Measurements from ENCODE around the gene NFIX.

NFIX gene

DNA sequence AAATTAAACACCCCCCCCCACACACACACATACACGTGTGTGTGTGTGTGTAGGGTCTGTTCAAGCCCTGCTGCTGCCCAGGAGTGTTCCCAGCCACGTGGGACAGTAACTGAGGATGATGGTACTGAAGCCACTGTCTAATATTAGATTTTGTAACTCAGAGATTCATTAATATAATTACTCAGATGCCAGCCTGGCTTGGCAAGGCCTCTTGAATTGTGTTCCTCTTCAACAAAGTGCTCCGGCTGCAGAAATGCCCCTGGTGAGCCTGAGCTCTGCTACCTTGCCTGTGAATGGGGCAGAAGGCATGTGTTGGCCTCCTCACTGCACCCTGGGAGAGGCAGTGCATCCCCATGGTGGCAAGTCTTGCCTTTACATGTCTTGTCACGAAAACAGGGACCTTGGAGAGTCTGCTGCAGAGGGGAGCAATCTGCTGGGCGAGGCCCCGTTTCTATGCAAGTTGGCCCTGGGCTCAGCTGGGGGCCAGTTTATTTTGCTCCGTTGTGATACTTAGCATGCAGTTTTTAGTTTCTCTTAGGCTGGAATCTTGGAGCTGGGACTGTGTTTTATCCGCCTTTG, 44.0 kb downstream of the NFIX start:
- DNase-seq: no peak

DNA sequence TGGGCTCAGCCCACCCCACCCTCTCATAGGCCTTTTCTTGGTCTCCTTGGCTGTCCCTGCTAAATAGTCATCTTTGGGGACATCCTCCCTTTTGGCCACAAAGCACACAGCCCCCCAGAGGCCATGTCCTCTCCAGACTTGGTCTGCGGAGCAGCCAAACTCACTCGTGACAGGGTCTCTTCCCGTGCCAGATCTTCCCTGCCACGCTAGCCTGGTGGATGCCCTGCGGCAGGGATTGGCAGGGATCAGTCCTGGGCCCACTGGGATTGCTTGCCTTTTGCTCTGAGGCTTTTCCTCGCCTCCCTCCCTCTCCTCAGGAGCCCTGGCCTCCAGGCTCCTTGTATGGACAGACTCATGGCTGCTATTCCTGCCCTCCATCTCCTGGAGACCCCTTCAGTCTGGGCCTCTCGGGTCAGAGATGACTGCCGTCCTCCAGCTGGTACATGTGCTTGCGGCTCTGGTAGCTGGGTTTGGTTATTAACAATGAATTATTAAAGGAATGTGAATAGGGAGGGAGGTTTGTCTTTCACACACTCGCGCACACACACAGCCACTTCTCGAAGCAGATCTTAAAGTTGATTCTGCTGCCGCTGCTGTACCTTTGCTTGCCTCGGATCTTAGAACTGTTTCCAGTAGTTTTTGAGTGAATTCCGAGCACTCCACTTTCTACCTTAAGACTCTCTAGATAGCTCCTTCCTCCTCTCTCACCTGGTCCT, 45.1 kb downstream of the NFIX start:
- no peak for DNase-seq

DNA sequence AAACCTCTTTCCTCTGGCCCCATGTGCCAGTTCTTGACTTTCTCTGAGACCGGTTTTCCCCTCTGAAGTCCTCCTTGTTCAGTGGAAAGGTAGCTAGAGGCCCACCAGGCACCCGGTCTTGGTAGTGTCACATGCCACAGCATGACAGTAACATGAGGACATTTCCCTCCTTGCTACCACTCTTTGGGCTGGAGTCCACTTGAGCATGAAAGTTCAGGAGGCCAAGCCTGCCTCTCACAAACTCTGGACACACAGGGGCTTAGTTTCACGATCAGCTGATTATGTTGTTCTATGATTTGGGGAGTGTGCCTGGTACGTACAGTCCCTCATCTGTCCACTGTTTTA, 45.6 kb downstream of the NFIX start:
- DNase-seq: no peak

DNA sequence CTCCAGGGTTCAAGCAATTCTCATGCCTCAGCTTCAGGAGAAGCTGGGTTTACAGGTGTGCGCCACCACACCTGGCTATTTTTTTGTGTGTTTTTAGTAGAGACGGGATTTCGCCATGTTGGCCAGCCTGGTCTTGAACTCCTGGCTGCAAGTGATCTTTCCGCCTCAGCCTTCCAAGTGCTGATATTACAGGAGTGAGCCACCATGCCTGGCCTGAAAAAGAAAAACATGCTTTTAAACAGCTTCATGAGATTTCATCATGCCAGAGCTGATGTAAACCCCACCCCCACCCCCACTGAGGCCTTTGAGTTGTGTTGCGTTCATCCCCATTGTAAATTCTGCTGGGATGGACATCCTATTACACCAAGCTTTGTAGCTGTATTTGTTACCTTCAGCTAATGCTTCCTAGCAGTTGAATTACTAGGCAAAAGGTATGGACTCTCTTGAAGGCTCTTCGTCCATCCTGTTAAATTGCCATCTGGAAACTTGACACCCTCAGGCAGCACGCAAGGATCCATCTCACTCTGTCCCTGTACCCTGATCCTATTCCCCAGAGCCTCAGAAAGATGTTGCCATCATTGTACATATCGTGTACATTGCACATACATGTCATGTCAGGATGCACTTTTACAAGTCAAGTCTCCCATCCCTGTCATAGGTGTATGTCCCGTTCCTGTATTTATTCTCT, 47.3 kb downstream of the NFIX start:
- no peak for DNase-seq

DNA sequence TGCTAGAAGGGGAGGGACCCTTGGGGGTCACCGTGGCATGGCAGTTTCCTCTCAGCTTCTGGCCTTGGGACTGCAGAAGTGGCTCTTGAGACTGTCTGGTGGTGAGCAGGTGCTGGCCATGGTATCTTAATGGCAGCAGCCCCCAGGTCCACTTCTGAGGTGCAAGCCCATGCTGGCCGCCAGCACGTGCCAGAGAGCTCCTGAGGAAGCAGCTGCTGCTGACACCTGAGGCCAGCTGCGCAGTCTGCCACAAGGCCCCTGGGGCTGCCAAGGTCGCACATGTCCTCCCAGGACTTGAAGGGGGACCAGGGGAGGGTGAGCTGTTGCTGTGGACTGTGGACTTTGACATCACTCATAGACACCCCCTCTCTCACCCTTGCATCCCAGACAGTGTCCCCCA, 48.0 kb downstream of the NFIX start:
- no peak for DNase-seq

DNA sequence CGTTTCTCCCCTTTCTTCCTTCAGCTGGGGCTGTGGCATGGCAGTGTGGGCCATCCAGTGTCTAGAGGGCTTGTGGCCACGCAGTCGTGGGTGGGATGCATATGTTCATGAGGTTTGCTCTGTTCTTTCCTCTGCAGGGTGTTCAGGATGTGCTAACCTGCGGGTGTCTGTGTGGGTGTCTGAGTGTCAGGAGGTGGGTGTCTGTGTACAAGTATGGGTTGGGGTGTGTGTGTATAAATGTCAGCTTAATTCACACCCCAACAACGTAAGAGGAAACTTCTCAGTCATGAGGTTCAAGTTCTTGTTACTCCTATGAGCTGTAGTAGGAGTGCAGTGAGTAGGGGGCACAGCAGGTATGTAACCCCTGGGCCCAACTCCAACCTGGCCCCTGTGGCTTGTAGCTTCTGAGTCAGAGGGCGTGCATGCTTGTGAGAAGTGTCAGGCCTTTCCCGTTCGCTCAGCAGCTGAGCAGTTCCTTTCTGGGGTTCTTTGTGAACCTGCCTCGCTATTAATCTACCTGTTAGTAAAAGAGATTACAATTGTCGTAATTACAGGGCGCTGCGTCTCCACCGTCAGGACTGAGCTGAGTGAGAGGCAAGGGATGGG, 49.1 kb downstream of the NFIX start:
- no peak for DNase-seq

DNA sequence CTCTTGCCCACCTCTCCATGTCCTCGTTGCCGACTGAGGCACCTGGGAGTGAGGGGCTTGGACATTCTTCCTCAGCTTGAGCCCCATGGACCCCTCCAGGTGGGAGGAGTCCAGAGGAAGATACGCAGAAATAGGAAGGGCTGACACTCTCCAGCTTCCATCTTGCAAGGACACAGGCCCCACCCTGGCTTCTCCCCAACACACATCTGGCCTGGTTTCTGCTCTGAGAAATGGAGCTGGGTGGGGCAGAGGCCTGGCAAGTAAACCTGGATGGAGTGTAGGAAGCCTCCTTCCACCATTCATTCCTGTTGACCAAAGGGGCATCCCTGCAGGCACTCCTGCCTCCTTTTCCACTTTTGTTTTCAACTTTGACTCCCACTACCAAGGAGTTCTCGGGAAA, 50.5 kb downstream of the NFIX start:
- no peak for DNase-seq

DNA sequence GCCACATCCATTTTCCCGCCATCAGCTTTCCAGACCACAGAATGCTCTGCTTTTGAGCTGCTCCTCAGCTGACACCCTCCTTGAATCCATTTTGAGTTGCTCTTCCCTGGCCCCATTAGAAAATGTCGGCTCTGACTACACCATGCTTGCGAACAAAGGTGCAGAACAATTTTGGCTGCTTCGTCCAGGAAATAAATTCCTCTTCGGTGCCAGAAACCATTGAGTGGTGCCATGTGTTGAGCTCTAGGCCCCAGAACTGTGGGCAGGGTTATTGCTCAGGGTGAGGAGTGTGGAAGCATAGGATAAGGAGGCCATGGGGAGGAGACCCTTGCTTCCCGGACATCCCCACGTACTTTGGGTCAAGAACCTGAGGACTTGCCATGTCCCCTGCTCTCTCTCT, 52.1 kb downstream of the NFIX start:
- no peak for DNase-seq

DNA sequence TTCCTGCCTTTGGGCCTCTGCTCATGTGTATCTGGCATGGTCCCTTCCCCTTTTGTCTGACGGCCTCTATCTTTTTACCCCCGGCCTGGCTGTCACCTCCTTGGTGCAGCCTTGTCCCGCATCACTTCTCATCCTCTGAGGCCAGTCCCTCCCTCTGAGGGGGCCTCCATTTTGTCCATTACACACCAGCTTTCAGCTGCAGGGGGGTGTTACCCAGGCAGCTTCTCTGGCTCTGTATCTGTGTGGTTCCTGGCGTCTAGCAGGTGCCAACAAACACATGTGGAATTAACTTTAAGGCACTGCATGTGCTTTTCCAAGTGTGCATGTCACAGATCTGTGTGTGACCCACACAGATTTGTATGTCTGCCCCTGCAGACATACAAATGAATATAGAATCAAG, 55.0 kb downstream of the NFIX start:
- DNase-seq: no peak

DNA sequence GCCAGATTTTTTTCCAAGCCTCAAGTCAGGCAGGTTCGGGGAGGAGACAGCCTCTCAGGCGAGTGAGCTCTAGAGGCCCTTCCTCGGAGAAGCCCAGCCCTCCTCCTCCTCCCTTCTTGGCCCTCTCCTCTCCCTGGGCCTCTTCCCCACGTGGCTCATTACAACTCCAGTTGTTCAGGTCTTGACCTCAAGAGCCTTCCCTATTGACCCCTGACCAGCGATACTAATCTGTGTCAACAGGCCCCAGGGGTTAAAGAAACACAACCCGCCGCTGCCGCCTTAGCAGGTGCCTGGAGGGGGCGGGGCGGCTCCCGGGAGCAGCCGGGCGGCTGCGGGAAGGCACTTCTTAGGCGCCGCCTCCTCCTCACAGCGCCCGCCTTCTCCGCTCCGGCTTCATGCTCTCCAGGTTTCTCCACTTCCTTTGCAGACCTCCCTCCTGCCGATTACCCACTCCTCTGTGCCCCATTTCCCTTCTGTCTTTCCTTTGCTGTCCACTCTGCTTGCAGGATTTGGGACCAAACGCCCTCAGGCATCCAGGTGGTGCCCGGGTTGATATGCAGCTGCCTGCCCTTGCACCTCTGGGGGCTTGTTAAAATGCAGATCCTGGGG, 56.4 kb downstream of the NFIX start:
- peak; percentile 63 for DNase-seq

DNA sequence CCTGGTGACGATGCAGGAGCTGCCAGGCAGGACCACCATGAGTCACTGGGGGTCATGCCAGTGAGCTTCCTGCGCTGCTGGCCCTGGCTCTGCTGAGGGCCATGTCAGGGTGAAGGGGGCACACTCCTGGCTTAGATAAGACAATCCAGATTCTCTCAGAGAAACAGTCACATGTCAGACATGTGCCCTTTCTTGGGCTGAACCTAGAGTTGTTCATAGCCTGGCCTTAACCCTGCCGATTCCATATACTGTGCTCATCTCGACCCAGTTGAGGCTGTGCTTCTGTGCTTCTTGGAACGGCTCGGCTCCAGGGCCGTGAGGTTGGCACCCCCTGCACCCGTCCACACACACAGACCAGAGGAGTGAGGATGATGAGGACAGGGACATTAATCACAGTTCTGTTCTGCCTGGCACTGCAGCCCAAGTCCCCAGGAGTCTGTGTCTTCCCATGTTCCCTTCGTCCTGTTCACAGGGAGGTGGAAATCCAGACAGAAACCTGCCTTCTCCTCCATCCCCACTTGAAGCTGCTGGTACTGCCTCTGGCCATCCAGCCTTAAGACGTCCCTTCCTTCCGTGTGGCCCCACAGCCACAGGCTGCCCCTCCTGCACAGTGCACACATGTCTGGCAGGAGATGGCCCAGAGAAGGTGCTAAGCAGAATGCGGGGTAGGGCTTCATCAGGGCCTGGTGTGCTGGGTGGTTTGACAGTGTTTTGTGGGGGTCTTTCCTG, 57.3 kb downstream of the NFIX start:
- no peak for DNase-seq

DNA sequence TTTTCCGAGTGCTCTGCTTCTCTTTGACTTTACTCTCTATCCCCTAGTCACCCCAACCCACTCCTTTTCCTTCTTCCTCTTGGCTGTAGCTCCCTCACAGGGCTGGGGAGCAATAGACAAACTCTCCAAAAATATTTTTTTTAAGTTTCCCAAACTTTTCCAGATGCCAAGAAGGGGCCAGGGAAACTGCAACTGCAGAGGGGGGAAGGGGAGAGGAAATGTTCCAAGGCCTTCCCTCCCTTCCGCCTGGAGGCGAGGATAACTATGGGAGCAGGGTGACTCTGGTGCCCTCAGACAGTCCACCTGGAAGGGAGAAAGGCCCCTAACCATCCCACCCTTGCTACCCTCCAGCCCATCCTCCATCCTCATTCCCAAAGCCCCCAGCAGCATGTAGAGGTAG, 58.0 kb downstream of the NFIX start:
- no peak for DNase-seq

DNA sequence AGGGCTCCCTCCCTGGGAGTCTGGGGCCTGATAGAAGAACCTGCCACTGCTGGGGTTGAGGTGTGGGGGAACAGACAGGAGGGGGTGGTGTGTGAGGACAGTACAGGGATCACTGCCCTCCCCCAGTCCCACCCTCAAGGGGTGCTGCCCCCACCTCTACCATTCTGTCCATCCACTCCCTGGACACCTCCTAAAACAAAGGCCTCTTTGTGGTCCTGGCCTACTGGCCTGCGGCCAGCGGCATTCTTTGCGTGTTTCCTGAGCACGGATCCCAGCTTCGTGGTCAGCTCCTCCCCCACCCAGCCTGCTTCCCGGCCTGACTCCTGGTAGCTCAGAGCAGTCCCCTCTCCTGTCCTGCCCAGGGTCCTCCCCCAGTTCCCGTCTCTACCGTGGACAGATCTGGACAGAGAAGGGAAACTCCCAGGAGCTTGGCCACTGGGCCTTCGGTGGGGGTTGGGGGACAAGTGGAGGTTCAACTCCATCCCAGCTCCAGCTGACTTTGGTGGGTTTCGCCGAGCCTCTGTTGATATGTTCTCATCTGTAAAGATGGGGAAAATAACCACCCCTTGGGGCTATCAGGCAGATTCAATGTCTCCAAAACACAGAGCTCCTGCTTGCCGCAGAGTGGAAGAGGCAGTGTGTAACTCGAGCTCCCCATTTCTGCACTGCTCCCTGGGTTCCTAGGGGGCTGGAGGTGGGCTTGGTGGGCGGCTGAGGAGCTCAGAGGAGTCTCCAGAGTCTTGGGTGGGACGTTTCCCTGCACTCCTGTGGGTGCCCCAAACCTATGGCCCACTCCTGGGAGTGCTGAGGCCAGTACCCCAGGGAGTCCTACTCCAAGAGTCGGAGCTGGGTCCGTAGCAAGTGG, 58.7 kb downstream of the NFIX start:
- peak; percentile 90 for DNase-seq

DNA sequence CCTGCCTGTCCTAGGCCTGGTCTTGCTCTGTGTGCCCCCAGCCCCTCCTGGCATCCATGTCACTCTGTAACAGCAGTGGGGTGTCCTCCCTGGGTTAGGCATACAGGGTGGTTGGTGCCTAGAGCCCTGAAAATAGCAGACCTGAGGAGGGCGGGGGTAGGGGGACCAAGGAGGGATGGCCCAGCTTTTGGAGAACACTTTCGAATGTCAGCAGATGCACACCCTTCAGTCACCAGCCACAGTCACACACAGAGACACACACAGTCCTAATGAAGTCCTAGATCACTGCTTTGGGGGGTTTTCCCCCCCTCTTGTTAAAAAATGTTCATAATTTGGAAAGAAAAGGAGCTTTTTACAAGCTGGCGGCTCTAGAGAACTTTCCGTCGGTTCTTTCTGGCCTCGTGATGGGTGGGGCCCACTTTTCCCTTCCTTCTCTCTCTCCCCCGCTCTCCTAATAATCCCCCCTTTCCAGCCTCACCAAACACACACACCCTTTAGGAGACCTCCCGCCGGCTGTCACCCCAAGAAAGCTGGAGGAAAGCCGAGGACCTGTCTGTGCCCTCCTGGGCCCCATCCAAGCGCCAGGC, 59.4 kb downstream of the NFIX start:
- peak; percentile 88 for DNase-seq

DNA sequence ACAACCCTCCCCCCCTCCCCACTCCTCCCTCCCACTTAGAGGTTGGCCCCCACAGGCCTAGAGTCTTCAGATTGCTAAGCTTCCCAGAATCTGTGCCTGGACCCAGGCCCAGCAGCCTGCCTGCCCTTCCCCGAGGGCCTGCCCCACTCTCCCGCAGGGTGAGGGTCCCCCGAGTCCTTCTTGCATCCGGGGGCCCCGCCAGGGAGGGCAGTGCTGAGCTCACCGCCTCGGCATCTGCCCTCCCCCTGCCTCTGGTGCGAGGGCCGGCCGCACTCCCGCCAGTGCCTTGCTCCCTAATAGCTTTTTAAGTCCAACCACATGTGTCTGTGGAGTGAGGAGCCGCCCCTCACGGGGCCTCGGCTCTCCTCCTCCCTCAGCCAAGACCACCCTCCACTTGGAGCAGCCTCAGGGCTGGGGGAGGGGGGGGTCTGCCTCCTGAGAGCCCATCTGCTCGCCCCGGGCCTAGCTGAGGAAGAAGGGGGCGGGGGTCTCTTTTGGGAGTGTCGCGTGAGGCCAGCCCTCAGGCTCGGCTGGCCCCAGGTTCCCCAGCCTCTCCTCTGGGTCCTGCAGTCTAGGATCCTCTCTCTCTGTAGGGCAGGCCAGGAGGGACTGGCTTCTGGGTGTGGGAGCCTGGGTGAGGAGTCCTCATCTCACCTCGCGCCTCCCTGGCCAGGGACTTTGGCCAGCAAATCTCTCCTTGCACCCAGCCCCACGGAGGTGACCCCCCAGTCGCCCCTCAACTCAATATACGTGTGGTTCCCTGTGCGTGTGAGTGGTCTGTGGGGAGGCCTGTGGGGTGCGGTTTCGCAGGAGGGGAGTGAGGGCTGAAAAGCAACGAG, 60.2 kb downstream of the NFIX start:
- peak; percentile 92 for DNase-seq

DNA sequence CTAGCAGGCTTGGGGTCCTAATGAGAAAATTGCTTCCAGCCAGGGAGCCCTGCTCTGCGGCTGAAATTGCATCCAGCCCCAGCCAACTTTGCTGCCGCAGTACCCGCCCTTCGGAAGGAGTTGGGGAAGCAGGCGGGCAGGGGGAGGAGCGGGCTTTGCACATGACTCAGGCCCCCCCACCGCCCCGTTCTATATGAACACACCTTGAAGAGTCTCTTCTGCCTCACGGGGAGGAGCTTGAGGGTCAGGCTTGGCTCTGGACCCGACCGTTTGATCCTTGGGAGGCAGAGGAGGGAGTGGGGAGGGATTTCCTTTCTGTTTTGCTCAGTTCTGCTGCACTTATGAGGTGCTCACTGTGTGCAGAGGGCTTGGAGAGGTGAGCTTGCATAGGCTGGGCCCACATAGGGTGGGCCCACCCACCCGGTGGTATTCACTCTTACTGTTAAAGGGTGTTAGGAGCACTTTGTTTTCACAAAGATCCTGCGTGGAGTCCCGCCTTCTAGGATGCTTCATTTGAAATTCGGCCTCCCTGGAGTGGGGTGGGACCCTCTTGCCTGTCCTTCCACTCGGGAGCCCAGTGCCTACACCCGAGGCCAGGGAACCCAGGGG, 60.9 kb downstream of the NFIX start:
- DNase-seq: peak; percentile 91

DNA sequence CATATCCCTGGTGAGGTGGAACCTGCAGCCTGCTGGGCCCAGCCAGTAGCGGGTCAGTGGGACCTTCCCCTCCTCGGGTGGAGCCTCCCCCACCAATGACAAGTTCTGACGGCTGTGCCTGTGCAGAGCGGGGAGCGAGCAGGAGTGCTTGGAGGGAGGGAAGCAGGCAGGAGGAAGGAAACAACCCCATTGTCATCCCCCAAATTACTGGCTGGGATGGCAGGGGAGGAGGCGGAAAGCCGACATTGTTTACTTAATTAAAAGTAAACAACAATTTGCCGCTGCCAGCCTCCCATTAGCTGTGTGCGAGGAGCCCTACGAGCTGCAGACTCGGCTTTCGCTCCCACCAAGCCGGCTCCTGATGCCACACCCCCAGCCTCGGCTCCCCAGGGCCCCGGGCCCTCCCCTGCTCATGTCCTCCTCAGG, 61.9 kb downstream of the NFIX start:
- no peak for DNase-seq

DNA sequence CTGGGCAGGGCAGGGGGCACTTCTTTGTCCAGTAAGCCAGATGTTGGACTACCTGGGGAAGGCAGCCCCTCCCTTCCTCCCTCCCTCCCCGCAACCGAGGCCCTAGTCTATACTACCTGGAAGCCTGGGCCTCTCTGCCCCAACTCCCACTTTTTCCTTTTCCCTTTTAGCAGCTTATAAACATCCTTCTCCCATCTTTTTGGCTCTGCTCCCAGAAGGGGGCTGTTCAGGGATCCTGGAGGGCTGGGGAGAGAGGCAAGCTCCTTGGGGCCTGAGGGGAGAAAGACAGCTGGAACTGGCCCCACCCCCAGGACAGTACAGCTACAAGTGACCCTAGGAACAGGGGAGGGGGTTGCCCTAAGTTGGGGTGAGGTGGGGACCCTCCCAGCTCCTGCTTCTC, 62.5 kb downstream of the NFIX start:
- DNase-seq: no peak

DNA sequence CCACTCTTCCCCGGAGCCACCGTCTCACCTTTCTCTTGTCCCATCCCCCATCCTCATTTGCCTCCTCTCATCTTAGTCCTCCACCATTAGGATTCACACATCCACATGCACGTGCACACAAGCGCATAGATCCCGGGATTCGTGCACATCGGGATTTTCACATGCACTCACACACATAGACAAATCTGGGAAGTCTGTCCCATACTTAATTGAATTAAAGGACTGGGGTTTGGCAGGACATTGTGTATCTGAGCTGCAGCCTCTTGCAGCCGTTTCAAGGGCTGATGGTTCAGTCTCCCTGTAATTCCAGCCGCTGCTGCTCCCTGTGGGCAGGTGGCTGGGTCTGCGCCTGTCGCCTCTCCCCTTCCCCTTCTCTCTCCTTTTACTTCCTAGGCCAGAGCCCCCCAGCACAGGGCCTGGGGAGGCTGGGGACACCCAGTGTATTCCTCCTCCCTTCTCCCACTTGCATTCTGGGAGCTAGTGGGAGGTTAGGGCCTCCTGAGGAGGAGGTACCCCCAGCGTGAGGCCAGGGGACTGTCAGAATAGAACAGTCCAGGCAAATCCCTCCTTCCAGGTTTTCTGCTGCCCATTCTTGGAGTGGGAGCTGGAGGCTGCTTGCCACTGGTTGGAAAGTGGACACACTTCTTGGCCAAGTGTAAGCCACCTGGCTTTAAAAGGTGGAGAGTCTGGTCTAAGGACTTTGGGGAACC, 63.8 kb downstream of the NFIX start:
- DNase-seq: no peak
